GM19023 (cell line): ENCODE data around the gene NOP9.
"Not testable (repeated sequence)": the region's sequence is repeated elsewhere in the genome, so short reads cannot be mapped to it uniquely, and the experiment has no call there.

Source experiments
- ATAC-seq: cut with Tn5 transposase; IDR thresholded peaks from one replicate; pipeline ENCODE4 v1.9.1; 2021; ENCODE audit warnings: mild to moderate bottlenecking, moderate library complexity; ENCODE audit not compliant: unreplicated experiment

The NOP9 gene

DNA sequence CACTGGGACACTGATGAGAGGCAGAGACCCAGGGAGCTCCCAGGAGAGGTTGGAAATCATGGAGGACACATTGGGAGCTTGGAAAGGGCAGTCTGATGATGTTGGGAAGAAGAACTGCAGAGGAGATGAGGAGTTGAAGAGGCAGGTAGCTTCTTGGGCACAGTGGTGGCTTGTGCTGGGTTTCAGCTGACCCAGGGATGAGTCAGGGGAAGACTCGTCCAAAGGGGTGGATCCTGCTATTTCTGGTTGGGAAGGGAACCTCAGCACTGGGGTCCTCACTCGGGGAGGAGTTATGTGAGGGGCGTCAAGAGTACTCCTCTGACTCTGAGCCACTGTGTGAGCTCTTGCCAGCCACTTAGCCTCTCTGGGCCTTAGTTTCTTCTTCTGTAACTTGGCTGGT, 23.7 kb downstream of the NOP9 start:
- no peak for ATAC-seq

DNA sequence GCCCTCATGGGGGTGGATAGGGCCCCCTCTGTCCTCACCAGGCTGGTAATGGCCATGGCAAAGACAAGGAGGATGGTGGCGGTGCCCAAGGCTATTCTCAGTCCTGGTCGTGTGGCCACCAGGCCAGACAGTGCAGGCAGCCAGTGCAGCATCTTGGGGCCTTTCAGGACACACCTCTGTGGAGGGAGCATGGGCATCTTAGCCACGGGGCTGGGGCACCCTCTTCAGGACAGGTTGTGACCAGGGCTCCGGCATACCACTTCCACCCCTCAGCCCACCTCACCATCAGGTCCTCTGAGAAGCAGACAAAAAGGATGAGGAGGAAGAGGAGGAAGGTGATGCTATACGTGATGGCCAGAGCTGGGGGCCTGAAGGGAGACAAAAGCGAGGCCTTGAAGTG, 24.4 kb downstream of the NOP9 start:
- no peak for ATAC-seq

DNA sequence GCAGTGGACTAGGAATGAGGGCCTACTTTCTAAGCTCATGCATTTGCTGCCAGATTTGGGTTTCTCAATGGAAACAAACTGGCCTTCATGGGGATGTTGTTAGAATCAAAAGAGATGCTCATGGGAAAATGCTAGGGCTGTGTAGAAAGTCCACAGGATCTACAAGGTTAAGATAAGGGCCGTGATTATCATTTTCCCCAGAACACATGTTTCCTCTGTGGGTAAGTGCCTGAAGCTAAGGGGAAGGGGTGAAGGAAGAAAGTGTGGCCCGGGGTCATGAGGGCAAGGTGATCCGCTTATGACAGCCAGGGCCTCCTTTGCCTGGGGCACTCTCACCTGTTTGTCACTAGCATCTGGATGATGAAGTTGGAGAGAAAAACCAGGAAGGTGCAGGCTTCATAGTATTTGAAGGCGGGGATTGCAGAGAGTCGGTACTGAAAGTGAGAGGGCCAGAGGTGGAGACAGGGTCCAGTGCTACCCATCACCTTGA, 25.4 kb downstream of the NOP9 start:
- ATAC-seq, result no peak

DNA sequence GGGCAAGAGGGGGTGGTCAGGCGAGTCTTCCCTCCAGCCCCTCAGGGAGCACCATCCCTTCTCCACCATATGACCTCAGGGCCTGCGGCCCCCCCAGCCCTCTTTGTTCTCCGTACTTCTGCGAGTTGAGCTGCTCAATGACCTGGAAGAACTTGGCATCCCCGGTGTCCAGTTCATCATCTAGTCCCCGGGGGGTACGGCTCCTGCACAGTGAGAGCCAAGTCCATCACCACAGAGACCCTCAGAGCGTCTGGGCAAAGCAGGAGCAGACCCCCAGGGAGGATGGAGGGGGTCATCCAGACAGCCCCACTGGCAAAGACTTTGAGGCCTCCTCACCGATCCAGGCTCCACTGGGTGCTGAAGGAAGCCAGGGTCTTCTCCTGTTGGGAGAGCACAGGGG, 26.3 kb downstream of the NOP9 start:
- no peak for ATAC-seq

DNA sequence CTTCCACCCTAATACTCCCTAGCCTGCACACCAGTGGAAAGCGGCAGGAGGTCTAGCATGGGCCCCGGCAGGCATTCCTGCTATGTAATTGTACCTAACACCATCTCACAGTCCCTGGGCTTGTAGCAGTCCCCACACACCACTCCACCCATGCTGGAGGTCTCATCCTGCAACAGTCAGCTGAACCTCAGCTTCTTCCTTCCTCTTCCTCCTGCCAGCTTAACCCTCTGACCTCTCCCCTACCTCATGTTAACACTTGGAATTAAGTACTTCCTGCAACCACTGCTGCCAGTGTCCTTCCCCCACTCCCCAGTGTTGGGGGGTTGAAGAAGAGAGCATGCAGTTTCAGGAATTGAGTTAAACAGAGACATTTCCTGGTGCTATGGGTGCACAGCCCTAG, 27.7 kb downstream of the NOP9 start:
- ATAC-seq, result no peak

DNA sequence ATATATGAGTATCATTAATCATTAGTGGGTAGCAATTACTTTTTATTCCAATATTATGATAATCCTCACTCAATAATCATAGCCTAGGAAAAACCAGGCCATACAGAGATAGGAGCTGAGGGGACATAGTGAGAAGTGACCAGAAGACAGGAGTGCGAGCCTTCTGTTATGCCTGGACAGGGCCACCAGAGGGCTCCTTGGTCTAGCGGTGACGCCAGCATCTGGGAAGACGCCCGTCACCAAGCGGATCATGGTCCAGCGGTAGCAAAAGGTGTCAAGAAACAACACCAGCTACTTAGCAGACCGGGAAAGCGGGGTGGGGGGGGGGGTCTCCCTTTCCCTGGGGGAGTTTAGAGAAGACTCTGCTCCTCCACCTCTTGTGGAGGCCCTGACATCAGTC, 28.3 kb downstream of the NOP9 start:
- not testable (repeated sequence) for ATAC-seq

DNA sequence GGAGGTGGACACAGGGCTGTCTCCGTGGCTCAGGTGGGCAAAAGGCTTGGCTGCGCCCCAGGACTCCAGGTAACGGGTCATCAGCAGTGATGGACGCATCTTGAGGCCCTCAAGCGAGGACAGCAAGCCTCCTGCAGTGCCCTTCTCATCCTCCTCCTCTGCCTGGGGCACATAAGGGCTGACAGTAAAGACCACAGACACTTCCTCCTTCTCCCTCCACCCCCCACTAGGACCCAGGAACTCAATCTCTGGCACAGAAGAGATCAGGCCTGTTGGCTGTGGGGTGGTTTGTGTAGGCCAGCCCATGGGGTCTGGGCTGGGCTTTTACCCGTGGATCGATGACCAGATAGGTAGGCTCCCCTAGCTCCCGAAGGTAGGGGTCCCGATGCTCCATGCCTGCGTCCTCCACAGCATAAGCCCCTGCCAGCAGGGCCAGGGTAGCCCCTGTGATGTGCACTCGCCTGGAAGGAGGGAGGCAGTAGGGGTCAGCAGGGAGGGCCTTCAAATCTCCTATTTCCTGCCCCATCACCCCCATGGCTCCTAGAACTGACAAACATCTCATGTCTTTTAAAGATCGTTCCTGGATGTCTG, 29.5 kb downstream of the NOP9 start:
- ATAC-seq, result no peak

DNA sequence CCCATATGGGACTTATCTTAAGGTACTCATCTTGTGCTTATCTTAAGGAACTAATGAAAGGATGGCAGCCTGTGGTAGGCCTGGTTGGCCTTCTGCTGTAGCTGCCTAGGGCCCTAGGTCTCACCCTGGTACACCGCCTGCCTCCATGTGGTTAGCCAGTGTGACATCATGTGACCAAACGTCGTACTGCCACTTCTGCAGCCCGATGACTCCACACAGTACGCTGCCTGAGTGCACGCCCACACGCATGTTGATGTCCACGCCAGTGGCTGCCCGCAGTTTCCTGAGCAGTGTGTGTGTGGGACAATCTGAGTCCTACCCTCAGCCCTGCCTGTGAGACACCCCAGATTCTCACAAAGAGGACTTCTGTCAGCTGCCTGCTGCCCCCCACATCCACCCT, 30.1 kb downstream of the NOP9 start:
- ATAC-seq, result no peak

DNA sequence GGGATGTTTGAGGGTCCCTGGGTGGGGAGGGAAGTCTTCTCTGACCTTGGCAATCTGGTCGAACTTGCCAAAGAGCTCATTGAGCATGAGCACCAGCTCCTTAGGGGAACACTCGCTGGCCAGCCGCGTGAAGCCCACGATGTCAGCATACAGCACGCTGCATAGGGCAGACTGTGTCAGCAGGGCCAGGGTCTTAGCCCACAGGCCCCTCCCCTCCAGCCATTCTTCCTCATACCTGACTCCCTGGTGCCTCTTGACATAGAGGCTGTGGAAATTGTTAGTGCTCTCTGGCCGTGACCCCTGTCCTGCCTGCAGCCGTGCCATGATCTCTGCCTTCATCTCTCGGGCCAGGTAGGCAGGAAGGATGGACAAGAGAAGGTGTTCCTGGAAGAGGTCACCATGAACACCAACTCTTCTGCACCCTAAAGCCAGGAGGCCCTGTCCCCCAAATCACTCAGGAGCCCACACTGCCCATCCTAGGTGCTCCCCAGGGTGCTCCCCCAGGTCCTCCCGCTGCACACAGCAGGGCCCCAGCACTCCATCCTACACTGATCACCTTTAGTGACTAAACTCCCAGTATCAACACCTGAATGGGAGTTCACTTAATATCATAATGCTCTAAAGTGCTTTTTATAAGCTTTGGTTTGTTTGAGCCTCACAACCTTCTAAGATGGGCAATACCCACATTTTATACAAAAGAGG, 31.5 kb downstream of the NOP9 start:
- no peak for ATAC-seq

DNA sequence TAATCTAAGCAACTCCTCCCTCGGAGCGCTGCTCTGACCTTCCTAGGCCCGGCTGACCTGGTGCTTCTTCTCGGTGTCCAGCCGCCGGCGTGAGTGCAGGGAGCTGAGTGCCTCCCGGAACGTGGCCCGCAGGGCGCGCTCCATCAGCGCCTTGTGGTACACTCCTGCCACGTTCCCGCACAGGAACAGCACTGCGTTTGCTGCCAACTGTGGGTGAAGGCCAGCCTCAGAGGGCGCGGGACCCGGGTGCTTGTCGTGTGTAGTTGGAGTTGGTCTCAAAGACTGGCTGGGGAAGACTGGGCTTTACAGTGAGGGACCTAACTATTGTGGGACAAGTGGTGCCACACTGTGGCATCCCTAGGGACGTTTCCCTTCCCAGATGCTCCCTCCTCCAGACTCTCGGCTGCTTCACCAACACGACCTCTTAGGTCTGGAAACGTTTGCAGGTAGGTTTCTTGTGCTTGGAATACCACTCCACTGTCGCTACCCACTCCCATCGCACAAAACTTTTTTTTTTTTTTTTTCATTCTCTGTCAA, 32.1 kb downstream of the NOP9 start:
- ATAC-seq, result no peak

DNA sequence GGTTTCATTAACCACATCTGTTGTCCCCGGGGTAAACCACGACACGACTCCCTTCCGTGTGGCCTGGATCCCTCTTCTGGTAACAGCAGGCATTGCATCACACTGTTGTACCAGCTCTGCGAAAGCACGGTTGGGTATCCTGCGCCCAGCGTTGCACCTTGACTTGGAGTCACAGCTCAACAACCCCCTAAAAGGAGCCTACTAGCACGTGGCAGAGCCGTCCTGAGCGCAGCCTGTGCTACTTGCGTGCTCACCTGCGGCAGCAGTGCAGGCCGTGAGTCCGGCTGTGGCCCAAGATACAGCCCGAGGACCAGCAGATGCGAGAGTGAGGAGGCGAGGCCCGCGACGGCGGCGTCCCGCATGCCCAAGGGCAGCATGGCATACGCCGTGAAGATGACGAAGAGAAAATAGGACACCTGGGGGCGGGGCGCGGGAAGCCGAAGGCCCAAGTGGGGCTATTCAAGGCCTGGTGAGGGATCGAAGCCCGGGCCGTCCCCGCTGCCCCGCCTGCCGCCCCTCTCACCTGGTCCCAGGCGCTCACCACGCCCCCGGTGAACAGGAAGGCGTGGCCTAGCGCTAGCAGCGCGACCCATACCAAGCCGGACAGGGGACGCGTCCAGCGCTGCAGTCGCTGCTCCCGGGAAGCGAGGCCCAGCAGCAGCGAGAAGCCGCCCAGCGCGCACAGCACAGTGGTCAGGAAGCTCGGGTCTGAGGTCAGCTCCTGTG, 32.8 kb downstream of the NOP9 start:
- peak; percentile 73 for ATAC-seq

DNA sequence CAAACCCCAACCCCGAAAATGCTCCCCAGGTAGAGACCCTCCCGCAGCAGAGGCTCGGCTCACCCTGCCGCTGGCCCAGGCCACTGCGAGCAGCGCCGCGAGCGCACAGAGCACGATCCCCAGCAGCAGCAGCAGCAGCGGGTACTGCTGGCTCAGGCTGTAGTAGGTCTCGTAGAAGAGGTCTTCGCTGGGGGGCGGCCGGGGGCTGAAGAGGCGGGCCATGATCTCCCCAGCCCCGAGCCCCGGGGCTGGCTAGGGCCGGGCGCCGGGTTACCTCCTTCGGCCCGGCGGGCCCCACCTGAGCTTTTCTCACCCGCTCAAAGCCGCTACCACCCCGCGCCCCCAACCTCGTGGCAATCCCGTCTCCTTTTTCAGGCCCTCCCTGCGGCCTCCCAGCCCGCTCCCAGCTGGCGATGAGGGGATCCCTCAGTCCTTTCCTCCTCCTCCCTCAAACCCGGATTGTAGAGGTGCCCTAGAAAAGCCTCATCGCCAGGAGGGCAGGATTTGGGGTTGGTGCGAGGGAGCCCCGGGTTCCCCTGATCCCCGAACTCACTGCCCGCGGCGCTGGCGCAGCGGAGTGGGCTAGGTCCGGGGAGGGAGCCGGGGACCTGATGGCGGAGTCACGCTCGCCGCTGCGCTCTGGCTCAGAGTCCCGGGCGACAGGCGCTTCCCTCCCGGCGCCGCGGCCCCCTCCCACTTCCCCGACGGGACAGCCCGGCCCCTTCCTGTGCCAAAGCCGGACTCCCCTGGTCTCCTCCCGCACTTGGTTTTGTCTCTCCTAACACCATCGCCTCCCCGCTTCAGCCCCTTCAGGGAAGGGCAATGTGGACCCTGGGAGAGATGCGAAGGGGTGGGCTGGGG, 35.0 kb downstream of the NOP9 start, which contains the start of gene ADCY4:
Gene ADCY4, minus strand, starts transcription at position 641 of the 861 bp plus-strand sequence. Its CDS starts 419 bp downstream, at position 222.
- ATAC-seq, result no peak

DNA sequence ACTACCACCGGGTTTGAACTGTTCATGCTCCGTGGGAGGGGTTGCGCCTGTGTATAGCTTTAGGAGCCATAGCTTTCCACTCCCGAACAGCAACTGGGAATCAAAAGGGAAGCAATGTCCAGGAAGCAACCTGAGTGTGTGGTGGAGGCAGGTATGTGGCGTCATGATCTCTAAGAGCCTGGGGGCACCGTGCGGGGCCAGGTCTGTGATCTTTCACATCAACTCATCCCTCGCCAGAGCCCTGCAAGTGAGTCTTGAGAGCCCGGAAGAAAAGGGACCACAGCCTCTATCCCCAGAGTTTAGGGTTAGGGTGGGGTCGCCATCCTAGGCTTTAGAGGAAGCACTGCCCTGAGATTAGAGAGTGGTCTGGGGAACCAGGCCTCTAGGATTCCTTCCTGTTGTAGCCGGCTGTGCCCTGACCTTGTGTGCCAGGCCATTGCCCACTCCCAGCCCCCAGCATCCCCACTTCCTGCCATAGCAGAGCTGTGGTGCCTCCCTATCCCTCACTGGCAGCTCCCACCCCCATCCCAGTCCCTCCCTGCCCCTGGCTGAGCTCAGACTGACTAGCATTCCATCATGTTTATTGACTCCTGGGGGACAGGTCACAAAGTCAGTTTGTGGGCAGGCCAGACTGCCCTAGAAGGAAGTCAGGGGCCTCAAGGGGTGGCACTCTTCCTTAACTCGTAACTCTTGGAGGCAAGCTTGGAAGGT, 36.0 kb downstream of the NOP9 start:
- ATAC-seq, result no peak

DNA sequence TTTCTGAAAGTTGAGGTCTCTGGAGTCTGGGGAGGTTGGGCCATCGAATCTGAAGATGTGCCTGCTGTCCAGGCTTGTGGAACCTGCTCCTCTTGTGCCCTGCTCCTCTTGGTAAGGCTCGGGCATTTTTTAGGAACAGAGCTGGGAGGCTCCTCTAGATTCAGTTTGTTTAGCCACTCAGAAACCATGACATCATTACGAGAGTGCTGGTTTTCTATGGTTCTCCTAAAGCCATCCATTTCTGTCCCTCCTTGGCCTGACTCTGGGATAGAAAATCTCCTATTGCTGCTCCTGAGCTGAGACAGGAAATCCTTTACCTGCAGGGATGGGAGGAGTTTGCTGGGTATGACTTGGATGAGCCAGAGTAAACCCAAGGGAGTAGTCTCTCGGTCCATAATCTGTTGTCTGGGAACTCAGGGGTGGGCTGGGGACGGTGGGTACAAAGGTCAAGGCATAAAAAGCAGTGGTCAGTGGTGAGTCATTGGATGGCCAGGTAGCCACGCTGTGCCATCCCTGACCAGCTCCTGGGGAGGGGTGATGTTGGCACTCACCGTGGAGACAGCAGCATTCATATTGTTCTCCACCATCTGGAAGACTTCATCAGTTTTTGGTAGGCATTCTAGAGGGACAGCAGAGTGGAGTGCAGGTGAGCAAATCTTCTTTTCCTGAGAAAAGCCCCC, 37.6 kb downstream of the NOP9 start:
- no peak for ATAC-seq

DNA sequence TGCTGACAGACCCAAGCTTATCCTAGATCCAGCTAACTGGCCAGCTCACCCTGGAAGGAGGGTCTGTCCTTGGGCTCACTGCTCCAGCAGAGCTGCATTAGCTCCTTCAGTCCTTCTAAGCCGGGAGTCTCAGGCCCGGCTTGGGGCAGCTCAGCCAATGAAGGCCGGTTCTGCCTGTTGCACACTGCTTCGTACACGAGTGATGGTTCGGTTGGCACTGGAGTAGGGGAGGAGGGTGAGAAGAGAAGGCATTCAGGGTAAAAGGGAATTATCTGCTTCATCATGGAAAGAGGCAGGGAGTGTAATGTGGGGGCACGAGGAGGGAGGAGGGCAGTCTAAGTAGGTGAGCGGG, 38.1 kb downstream of the NOP9 start:
- no peak for ATAC-seq

DNA sequence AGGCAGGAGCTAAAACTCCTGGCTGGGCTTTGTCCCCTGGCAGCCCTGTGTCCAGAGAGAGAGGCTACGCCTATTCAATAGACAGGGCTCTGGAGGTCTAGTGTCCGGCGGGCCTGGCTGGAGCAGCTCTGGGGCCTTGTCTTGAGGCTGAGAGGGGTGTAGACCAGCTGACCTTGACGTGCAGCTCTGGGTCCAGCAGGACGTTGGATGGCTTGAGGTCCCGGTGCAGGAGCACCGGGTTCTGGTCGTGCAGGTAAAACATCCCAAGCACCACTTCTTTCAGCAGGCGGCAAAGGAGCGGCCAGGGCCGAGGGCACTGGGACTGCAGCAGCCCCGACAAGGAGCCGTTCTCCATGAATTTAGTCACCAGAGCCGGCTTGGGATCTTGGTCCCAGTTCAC, 39.2 kb downstream of the NOP9 start:
- ATAC-seq, result no peak

DNA sequence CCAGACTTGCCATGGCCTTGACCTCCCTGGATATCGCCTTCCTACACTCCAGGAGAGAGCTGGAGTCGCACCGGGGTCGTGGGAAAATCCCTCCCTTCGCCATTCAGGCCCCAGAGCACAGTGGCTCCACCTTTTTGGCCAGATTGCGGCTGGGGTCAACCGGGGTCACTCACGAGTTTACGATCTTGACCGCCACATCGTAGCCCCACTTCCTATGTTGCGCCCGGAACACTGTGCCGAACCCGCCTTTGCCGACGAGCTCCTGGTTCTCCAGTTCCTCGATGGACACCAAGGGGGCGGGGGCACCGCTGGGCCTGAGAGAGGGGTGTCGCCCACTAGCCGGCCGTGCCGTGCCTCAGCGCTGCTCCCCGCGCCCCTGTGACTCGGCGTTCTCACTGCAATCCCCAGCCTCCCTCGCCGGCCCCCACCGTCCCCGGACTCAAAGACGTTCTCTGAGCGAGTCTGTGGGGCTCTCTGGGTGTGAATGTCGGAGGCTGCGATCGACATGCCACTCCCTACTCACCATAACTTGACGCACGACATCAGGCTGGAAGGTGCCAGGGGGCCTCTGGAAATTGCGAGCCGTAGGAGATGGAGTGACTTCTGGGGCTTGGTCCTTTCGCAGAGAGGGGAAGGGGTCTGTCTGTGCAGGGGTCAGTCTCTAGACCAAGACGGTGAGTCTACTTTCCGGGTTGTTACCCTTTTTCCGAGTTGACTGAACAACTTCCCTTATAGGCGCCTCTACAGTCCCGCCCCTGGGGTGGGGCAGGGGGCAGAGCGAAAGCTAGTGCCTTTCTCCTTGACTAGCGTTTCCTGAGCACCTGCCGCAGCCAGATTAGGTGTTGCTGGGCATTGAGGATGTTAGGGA, 39.9 kb downstream of the NOP9 start, which contains the start of gene RIPK3:
Gene RIPK3, minus strand, starts transcription at position 708 of the 868 bp plus-strand sequence. Its CDS starts 165 bp downstream, at position 543.
- ATAC-seq, result peak; percentile 90

DNA sequence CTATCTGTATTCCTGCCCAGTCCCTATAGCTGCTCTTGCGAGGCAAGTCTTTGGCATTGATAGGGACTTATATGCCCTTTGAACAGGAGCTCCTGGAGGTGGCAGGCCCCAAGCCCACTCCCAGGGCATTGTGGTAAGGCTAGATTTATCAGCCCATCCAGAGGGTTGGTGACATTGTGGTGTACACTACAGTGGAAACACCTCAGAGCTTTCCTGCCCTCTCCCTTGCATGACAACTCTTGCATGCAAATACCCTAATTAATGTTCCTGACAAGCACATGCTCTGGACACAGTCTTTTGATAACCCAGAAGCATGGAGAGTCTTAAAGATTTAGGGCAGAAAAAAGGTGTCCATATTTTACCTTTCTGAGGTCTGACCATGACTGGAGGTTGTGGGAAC, 41.0 kb downstream of the NOP9 start:
- no peak for ATAC-seq

DNA sequence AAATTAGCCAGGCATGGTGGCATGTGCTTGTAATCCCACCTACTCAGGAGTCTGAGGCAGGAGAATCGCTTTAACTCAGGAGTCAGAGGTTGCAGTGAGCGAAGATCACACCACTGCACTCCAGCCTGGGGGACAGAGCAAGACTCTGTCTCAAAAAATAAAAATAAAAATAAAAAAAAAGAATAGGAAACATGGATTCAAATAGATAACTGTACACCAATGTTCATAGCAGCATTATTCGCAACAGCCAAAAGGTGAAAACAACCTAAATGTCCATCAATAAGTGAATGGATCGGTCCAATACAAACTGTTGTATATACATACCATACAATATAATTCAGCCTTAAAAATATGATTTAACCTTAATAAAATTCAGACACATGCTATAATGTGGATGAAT, 43.2 kb downstream of the NOP9 start:
- ATAC-seq, result no peak
